Fibroblast of mammary gland (primary cell): ENCODE results near the gene DLG4.
A peak's percentile ranks its signal among the peaks of the same experiment; 100 is the strongest.
"Not testable (repeated sequence)": the region's sequence is repeated elsewhere in the genome, so short reads cannot be mapped to it uniquely, and the experiment has no call there.

Experiments
- DNase-seq: peaks from one replicate; pipeline ENCODE4 v3.0.0-alpha.2; 2010; ENCODE audit warnings: low read depth
- H3K4me3 ChIP-seq: 2 replicates; pipeline ENCODE4 v1.5.1; 2011; ENCODE audit warnings: low read depth, mild to moderate bottlenecking, low read length, moderate library complexity; ENCODE audit not compliant: control insufficient read depth
- CTCF ChIP-seq: conservative IDR thresholded peaks from 2 replicates; pipeline ENCODE4 v1.5.1; 2011; ENCODE audit warnings: low read depth, low read length, inconsistent platforms; ENCODE audit not compliant: control insufficient read depth, insufficient read depth

DLG4 gene

DNA sequence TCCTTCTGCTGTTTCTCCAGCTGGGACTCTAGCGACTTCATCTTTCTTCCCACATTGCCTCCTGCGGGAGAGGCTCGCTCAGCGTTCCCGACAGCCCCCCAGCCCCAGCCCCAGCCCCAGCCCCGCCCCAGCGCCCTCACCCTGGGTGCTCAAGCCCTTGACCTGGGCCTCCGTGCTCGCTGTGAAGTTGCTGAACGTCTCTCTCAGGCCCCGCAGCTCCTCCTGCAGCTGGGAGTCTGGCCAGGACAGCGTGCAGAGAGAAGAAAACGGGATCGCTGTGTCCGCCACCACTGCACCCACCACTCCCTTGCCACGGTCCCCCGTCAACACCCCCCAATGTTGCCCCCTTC is 42.8 kb downstream of the DLG4 start:
- no peak overlapping the region for H3K4me3 ChIP-seq
- DNase-seq = no peak
- no peak for TF ChIP-seq CTCF

GRCh38 chr17:7176107-7176840 is 43.4 kb downstream of the DLG4 start:
- no peak for DNase-seq
- no peak for TF ChIP-seq CTCF
- no peak overlapping the region for H3K4me3 ChIP-seq

- no peak overlapping the region for H3K4me3 ChIP-seq
- no peak for DNase-seq
- no peak for TF ChIP-seq CTCF
These were observed 44.3 kb downstream of the DLG4 start for GRCh38 chr17:7175330-7175733.

DNA sequence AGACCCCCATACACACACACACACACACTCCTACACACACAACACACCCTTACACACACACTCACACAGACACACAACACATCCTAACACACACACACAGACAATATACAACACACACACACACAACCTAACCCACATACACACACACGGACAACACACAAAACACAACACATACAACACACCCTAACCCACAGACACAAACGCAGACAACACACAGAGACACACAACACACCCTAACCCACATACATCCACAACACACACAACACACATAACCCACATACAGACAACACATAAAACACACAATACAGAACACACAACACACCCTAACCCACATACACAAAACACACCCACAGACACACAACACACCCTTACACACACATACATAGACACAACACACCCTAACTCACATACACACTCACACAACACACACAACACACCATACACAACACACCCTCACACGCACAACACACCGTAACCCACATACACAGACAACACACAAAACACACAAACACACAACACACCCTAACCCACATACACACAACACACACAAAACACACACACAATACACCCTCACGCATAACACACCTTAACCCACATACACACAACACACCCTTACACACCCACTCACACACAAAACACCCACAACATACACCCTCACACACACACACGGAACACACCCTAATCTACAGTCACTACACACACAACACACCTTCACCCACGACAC is 44.9 kb downstream of the DLG4 start:
- no peak for TF ChIP-seq CTCF
- no peak for DNase-seq
- no peak overlapping the region for H3K4me3 ChIP-seq

GRCh38 chr17:7173687-7174602 is 45.7 kb downstream of the DLG4 start:
- DNase-seq = peak; percentile 38
- no peak for TF ChIP-seq CTCF
- H3K4me3 ChIP-seq = no peak overlapping the region

GRCh38 chr17:7172522-7173191 is 47.0 kb downstream of the DLG4 start:
- DNase-seq, H3K4me3 ChIP-seq: not testable (repeated sequence)

GRCh38 chr17:7169565-7169908 is 50.1 kb downstream of the DLG4 start:
- not testable (repeated sequence) for DNase-seq, H3K4me3 ChIP-seq

DNA sequence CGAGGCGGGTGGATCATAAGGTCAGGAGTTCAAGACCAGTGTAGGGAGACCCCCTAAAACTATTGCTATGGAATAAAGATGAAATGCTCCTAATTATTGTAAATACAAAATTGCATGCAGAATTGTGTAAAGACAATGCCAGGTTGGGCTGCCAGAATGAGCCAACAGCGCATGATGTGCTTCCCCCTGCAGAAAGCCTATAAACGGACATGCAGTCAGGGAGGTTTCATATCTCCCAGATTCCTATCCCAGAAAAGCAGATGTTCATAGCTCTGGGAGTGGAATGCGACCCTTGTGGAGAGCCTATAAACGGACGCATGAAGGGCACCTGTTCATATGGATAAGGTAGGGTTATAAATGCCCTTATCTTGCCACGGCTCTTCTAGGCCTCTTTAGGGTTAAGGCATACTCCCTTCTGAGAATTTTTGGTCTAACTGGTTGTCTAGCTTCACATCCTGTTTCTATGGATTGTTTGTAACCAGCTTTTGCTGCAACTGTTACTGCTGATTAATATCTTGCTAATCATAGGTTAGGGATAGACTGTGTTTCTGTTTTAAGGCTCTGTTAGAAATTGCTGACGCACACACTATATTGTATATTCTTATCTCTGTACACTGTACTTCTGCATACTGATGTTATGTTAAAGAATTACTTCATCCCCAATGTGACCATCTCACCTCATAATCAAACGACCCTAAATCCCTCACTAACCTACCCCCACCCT is 50.6 kb downstream of the DLG4 start:
- DNase-seq, H3K4me3 ChIP-seq: not testable (repeated sequence)
